Measurements from ENCODE around the gene JAM3.
"Not testable (repeated sequence)": the region's sequence is repeated elsewhere in the genome, so short reads cannot be mapped to it uniquely, and the experiment has no call there.

Gene JAM3

DNA sequence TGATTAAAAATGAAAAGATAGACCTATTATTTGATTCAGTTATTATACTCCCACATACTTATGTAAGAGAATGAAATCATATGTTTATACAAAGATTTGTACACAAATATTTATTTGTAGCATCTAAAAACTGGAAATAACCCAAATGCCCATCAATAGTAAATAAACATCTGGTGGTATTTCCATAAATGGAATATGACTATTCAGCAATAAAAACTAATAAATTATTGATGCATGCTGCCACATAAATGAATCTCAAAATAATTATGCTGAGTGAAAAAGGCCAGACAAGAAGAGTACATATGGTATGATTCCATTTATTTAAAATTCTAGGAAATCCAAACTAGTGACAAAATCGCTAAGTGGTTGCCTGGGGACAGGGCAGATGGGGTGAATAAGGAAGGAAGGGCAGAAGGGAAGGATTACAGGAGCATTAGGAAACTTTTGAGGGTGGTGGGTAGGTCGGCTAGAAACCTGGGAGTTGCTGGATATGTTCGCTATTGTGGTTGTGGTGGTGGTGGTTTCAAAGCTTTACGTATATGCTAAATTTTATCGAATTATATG, 41.5 kb downstream of the JAM3 start:
- no peak for DNase-seq

DNA sequence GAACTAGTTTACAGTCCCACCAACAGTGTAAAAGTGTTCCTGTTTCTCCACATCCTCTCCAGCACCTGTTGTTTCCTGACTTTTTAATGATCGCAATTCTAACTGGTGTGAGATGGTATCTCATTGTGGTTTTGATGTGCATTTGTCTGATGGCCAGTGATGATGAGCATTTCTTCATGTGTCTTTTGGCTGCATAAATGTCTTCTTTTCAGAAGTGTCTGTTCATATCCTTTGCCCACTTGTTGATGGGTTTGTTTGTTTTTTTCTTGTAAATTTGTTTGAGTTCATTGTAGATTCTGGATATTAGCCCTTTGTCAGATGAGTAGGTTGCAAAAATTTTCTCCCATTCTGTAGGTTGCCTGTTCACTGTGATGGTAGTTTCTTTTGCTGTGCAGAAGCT, 44.9 kb downstream of the JAM3 start:
- DNase-seq: not testable (repeated sequence)

DNA sequence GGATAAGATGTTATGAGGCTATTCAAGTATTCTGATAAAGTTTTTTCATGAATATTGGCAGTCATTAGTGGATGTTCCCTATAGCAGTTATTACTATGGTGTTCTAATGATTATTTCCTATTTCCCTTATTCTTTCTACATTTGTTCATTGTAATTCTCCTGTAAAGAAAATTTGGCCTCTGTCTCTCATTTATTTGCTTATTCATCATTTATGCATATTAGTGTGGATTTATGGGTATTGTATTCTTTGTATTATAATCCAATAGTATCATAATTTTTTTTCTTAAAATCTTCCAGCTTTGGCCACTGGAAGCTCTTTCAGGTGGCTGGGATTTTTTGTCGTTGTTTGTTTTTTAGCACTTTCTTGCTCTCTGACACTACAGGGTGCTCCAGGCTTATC, 47.3 kb downstream of the JAM3 start:
- no peak for DNase-seq

DNA sequence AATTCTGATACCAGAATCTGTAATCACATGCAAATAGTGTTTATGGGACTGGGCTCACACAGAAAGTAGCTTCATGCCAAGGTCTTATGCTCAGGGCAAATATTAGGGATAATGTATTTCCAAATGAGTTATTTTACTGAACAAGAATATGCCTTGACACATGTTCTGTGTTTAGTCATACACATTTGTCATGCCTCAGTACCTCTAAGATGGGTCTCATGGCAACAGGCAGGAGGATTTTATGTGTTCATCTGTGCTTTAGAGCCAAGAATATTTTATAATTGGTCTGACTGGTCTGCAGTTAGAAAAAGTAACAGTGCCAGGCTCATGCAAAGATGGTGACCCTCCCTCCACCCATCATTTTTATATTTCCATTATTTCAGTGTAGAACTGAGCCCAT, 49.1 kb downstream of the JAM3 start:
- DNase-seq: peak; percentile 69

DNA sequence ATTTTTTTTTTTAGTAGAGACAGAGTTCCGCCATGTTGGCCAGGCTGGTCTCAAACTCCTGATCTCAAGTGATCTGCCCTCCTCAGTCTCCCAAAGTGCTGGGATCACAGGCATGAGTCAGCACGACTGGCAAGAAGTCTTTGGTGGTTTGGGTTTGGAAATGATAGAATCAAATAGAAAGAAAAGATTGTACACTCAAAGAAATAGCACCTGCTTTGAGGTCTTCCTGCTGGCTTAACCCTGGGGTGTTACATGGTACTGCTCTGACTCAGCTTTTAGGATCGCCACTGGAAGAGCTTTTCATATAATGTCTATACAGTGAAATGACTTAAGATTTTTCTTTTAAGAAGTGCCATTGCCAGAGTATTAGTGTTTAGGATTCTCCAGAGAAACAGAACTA, 50.2 kb downstream of the JAM3 start:
- DNase-seq: no peak

DNA sequence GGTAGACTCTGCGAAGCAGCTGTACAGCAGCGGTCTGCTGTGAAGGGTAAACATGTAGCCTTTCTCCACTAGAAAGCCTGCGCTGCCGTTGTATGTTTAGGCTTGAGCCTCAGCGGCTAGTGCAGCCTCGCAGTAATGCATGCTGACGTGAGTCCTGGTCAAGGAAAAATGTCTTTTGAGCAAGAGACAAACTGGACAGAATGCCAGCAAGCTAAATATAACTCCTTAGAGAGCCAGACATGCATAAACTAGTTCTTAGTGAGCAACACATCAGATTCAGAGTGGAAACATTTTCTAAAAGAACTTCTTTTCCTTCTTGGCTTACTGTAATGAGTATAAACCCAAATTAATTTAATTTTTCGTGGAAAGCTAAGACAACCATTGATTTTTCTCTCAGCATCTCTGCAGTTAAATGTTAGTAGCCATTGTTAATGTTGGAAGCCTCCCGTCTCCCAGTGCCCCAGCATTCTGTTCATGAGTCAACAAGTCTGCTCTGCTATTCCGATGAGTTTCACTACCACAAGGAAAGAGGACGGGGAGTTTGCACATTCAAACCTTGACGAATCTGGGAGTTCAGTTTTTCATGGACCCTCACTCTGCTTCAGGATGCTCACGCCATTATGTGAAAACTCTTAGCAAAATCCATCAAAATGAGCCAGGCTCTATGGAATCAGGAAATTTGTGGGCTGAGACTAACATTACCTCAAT, 51.4 kb downstream of the JAM3 start:
- DNase-seq: no peak

DNA sequence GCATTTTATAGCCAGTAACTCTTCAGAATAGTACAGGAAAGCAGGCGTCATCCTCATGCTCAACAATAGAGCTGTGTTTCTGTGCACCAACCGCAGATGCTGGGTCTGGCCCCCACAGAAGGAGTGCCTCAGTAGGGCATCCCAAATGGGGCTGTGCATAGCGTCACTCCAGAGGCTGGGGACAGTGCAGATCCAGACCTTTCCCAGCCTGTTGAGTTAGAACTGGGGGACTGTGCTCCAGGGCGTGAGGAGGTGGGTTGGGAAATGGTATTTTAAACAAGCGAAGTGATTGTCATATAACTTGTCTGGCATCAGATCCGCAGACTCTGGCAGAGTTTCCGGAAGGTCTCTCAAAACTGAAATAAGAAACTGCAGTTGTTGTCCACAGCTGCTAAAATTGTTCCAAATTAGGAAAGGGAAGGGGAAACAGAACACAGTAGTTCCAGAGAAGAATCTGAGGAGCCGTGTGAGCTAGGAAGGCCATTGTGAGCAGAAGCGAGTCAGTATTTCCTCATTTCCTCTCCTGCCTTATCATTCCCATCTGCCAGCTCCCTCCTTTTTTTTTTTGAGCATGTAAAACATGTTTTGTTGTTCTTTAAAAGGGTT, 52.2 kb downstream of the JAM3 start:
- no peak for DNase-seq

DNA sequence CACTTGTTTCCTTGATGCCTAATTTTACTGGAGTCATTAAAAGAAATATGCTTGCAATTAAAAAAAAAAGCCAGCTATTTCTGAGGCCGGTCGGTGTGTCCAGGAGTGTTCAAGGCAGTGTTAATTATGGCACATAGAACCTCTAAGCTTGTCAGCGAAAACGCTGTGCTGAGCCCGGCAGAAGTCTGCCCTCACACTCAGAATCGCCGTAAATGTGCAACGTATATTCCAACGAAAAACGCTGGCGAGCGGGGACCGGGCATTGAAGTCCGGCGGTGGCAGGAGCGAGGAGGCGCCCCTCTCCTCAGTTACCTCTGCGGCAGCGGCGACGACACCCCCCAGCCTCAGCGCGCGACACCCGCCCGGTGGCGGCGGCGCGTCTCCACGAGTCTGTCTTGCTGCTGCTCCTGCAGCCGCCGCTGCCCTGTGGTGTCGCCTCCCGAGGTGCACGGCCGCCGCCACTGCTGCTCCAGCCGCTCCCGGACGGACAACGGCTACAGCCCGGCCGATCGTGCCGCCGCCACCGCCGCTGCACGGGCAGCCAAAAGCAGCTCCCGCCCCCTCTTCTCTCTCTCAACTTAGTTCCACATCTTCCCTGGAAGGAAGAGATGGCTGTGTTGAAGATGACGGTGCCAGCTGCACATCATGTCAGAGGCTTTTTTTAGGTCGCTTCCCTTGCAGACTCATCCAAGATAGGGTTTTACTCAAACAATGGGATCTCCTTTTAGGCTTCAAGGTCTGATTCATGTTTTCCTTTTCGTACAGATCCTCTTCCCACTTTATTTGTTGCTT, 56.0 kb downstream of the JAM3 start:
- no peak for DNase-seq

DNA sequence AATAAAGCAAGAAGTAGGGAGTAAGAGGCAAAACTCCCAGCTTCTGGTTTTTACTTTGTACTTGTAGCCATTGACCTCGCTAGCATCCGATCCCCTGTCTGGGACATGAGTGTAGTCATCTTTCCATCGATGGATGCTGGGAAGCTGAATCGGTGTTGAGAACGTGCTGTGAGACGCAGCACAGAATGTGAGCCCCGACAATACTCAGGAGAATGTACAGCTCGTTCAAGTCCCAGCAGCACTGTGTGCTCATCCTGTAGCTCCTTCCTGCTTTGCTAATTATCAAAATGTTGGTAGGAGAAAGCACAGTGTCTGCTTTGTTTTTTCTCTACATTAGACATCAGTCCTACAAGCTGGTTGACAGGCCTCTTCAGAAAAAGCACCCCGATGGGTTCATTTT, 56.6 kb downstream of the JAM3 start:
- no peak for DNase-seq

DNA sequence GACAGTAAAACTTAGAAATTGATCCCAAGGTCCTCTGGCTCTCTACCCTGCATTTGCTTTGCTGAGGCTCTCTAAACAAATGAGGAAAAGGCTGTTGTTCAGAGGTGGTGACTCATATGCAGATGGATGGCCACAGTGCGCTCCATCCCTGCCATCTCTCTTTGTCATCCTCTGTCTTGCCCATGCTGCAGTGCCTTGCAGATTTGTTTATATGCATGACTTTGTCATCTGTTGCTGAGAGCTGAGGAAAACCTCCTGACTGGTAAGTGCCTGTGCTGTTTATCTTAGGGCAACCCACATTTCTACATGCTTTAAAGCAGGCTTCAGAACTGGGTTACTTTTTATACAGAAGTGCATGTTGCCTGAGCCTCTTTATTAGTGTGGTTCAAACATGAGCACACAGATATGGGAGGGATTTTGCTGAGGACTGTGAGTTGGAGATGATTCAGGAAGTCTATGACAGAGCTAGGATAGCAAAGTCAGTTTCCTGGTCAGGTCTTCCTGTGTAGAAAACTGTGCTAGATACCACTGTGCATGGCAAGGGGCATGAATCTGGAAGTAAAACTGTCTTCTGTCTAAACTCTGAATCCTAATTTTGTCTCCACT, 57.4 kb downstream of the JAM3 start:
- DNase-seq: no peak

DNA sequence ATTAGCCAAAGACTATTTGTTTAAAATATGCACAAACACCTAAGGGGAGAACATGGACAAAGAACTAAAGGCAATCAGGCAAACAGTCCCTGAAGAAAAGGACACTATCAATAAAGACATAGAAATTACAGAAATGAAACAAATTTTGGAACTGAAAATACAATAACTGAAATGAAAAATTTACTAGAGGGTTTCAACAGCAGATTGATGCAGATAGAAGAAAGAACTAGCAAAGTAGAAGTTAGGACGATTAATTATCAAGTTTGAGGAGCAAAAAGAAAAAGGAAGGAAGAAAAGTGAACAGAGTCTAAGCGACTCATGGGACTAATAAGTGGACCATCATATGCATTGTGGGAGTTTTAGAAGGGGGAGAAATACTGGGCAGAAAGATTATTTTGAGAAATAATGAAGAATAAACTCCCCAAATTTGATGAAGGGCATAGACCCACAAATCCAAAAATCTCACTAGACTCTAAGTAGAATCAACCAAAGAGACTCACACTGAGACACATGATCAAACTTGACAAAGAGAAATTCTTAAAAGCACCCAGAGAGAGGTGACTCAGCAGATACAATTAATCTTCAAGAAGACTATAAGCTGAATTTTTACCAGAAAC, 62.9 kb downstream of the JAM3 start:
- DNase-seq: no peak

DNA sequence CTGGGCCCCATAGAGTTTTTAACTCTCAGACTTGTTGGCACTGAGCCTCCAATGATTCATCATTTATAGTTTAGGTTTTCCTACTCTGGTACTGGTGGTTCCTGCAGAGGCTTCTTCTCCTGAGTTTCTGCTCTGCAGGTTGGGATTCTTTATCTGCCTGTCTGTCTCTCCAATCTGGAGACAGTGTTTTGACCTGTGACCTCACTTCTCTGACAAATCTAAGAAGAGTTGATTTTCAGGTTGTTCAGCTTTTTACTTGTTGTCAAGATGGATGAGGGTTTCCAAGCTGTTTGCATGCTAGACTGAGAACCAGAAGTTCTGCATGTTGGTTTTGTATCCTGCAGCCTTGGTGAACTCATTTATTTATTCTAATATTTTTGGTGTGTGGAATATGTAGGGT, 63.9 kb downstream of the JAM3 start:
- no peak for DNase-seq

DNA sequence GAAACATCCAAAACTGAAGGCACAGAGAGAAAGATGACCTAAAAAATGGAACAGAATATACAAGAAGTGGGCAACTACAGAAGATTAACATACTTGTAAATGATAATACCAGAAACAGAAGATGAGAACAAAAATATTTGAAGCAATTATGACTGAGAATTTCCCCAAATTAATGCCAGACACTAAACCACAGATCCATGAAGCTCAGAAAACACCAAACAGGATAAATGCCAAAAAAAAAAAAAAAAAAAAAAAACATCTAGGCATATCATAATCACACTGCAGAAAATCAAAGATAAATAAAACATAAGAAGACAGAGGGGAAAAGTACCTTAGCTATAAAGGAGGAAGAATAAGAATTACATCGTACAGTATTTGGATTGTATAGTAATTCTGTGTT, 65.3 kb downstream of the JAM3 start:
- no peak for DNase-seq

DNA sequence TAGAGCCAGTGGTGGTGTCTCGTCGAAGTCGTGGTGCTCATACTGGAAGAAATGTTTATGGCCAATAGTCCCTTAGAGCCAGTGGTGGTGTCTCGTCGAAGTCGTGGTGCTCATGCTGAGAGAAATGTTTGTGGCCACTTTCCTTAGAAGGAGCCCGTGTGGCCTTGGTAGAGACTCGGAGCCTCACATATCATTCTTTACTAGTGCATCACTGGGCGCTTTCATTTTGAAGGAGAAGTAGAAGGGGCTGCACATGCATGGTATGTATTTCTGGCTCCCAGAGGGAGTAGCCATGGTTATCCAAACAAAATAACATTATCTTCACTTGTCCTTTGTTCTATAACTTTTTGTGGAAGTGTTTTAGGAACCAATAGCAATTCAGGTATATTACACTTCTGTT, 69.5 kb downstream of the JAM3 start:
- DNase-seq: no peak

DNA sequence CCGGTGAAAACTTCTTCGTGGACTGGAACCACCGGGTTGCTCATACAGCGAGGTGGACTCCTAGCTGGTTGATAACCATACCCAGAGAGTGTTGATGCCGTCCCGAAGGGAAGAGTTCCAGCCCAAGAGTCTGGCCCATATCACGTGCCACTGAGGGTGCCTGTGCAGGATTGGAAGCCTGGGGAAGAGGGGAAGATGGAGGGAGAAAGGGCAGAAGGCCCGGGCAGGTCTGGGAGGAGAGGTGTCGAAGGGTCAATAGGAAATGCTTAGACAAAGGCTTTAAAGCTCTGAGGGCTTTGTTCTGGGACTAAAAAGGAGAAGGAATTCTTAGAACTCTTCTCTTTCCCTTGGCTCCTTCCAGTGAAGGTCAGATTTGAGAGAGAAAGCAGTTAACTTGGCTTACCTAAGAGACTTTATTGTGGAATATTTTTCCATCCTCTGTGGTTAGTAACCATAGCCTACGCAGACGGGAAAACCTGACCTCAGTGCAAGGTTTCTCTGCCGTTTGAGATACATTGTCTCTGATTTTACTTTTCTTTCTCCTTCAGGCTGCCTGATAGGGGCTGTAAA, 70.5 kb downstream of the JAM3 start:
- no peak for DNase-seq

DNA sequence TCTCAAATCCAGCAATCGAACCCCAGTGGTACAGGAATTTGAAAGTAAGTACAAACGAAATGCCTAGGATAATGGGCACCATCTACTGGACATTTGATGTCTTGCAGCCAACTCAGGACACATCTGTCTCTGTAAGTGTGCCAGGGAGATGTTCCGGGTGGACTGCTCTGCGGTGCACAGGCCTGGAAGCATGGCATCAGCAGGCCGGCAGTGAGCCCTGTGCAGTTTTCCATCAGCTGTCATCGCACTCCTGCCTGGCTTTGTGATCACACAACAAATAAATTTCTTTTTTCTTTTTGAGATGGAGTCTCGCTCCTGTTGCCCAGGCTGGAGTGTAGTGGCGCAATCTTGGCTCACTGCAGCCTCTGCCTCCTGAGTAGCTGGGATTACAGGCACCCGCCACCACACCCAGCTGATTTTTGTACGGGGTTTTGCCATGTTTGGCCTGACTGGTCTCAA, 71.0 kb downstream of the JAM3 start:
- peak; percentile 70 for DNase-seq

DNA sequence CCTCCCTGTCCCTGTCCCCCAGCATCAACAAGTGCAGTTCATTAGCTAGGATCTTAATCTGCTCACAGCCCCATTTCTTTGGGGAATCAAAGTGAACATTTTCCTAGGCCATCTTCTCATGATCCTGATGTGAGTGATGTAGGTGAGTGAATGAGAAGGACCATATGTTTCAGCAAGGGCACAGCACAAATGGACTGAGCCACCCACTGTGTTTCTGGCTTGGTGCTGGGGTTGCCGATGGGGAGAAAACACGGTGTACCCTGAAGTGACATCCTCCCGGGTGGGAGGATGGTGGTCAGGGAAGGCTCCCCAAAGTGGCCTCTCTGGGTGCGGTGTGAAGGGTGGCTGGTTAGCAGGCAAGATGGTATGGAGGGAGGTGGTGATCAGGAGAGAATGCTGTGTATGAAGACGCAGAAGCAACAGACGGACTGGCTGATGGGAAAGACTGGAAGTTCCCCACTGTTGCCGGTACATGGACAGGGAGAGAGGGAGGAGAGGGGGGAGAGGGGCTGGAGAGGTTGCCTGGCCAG, 72.2 kb downstream of the JAM3 start:
- no peak for DNase-seq

DNA sequence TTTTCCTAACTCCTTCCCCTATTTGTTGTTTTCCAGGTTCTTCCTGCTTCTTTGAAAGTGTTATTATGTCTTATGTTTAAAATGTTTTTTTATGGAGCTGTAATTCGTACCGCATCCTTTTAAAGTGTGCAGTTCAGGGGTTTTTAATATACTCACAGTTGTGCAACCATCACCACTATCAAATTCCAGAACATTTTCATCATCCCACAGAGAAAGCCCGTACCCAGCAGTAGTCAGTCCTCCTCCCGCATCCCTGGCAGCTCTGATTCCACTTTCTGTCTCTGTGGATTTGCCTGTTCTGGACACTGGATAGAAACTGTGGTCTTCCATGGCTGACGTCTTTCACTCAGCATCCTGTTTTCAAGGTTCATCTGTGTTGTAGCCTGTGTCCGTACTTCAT, 73.7 kb downstream of the JAM3 start:
- DNase-seq: no peak

DNA sequence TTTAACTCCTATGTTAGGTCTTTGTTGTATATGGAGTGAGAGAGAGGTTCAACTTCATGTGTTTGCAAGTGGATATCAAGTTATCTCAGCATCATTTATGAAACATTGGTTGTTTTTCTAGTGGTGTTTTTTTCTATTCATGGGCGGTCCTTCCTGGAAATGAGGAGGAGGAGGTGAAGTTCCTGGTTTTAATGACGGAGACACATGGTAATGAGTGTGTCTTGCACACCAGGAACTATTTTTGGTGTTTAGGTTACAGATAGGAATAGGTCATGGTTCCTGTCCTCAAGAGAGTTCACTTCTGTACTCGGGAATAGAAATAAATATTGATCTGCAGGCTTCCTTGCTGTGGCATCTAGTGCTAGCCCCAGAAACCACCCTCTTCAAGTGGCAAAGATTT, 74.9 kb downstream of the JAM3 start:
- no peak for DNase-seq

DNA sequence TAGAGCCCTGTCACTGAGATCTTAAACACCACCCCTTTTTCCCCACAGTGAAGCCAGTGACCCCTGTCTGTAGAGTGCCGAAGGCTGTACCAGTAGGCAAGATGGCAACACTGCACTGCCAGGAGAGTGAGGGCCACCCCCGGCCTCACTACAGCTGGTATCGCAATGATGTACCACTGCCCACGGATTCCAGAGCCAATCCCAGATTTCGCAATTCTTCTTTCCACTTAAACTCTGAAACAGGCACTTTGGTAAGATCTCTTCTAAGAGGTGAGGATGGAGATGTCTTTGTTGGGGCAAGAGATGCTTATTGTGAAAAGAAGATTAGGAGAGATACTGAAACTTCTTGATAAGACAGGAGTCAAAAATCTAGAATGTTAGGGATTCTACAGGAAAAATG, 75.9 kb downstream of the JAM3 start:
- no peak for DNase-seq

DNA sequence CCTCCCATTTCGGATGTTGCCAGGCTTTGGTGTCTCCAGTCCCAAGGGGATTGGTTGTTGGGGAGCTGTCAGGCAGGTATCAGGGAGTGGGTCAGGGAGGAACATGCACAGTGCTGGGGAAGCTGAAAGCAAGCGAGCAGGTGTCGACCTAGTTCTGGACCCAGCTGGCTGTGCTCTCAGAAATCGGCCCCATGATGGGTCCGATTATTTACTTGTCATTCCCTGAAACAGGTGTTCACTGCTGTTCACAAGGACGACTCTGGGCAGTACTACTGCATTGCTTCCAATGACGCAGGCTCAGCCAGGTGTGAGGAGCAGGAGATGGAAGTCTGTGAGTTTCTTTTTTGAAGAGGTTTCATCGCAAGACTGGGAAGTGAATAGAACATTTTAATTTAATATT, 76.8 kb downstream of the JAM3 start:
- no peak for DNase-seq

DNA sequence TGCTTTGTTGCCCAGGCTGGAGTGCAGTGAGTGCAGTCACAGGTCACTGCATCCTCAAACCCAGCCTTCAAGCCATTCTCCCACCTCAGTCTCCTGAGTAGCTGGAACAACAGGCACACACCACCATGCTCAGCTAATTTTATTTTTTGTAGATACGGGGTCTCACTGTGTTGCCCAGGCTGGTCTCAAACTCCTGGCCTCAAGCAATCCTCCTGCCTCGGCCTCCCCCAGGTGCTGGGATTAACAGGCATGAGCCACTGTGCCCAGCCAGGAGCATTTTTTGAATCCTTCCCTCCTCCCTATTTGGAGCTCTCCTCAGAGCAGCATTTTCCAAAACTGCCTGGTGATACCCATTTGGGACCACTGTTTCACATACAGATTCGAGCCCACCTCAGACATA, 77.7 kb downstream of the JAM3 start:
- DNase-seq: no peak
